GM18508 (cell line): ENCODE results near the gene REXO1.

Source experiments
- ATAC-seq: cut with Tn5 transposase; IDR thresholded peaks from one replicate; pipeline ENCODE4 v1.9.1; 2021; ENCODE audit warnings: moderate number of reproducible peaks; ENCODE audit not compliant: insufficient read depth, unreplicated experiment

The REXO1 gene

DNA sequence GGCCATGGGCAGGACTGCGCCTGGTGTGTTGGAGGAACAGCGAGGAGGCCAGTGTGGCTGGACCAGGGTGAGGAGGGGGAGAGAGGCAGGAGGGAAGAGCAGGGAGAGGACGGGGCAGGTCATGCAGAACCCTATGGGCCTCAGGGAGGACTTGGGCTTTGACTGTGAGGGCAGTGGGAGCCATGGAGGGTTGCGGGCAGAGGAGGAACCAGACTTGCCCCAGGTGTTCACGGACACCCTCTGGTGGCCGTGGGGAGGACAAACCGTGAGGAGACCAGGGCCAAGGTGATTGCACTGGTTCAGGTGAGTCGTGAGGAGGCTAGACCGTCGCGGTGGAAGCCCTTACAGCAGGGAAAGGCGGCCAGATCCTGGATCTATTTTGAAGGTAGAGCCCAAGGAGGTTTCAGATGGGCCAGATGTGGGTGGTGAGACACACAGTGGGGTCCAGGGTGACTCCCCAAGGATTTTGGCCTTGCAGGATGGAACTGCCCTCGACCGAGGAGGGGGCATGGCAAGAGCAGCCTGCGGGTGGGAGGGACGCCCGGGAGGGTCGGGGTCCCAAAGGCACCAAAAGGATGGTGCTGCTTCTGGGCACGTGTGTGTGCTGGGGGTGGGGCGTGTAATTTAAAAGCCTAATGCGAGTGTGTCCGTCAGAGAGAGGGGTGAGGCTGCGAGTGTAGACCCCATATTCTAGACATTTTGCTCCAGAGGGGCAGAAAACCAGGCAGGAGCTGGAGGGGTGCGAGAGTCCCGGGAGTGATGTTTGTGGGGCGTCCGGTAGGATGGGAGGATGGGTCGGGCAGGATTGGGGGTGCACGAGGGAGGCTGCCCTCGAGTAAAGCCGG is 2.7 kb upstream of the REXO1 start:
- ATAC-seq, result no peak

DNA sequence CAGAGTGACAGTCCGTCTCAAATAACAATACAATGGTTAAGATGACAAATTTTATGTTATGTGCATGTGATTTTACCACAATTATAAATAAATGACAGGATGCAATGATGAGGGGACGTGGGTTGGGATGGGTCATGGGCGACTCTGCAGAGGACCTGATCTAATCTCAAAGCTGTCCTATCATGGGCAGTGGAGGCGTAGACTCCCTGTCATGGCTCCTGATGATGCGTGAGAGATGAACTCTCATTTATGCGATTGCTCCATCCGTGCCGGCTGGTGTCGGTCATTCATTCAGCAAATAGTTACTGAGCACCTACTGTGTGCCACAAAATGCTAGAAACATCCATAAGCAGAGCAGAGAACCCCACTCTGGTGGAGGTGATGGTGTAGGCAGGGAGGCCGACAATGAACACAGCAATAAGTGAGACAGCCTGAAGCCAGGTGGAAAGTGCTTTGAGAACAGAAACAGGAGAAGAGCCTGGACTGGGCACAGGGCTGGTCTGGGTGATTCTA is 1.7 kb upstream of the REXO1 start:
- ATAC-seq, result no peak

DNA sequence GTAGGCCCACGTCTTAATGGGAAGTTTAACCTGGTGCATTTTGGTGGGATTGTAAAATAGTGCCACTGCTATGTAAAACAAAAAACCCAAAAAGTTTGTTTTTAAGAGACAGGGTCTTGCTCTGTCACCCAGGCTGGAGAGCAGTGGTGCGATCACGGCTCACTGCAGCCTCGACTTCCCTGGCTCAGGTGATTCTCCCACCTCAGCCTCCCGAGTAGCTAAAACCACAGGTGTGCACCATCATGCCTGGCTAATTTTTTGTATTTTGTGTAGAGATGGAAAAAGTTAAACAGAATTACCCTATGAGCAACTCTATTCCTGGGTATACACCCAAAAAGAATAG is 820 bp upstream of the REXO1 start:
- no peak for ATAC-seq

DNA sequence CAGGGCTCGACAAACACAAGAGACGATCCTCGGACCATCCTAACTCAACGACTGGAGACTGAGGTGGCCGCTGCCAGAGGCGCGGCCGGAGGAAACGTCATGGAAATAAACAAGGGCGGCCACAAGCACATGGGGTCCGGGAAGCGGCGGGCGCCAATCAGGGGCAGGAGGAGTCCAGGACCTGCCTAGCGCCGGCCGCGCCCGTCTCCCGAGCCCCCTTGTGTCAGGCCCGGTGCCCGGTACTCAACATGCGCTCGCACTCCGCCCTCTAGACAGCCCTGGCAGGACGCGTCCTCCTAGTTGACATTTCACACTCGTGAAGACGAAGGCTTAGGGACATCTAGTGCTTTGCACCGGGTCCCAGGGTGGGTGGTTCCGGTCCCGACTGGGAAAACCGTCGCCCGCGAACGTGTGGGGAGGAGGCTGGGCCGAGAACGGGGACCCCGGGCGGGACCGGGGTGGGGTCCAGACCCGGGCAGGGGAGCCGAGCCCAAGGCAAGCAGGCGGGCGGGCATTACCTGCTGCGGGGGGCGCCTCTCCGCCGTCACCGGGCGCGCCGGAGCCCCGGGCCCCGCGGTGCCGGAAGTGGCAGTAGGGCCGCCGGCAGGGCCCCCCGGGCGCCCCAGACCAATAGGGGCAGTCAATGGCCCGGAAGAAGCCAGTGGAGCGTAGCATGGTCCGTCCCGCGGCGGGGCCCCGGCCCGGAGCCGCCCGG is 442 bp downstream of the REXO1 start:
- ATAC-seq, result no peak

DNA sequence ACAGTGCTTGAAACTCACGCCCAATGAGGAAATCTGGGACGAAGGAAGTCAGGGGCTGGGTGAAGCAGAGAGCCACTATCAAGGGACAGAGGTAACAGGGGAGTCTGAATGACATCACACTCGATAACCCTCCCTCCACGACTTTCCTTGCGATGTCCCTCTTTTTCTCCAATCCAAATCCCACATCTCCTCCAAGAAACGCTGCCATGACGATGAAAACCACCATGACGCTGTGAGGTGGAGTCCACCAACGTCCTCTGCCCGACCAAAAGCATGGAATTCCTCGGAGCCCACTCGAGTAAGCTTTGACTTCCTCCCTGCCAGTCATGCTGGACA is 967 bp downstream of the REXO1 start:
- no peak for ATAC-seq

DNA sequence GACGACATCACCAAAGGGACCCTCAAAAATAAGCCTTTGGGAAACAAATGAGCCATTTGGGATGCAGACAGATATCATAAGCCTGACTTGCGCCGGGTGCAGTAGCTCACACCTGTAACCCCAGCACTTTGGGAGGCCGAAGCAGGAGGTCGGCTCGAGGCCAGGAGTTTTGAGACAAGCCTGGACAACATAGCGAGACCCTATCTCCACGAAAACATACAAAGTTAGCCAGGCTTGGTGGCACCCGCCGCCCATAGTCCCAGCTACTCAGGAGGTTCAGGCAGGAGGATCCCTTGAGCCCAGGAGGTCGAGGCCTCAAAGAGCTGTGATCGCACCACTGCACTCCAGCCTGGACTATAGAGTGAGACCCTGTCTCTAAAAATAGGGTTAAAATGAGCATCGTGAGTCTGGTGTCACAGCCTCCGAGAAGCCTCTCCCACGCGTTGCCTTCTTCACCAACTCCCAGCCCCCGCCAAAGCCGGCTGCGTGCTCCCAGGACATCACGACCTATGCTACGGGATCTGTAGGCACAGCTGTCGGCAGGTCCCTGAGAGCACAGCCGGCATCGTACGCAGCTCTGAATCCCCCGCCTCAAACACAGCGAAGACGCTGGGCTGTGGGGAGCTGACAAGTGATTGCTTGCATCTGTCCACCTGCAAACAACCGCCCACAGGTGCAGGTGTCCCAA is 1.6 kb downstream of the REXO1 start:
- ATAC-seq, result no peak

DNA sequence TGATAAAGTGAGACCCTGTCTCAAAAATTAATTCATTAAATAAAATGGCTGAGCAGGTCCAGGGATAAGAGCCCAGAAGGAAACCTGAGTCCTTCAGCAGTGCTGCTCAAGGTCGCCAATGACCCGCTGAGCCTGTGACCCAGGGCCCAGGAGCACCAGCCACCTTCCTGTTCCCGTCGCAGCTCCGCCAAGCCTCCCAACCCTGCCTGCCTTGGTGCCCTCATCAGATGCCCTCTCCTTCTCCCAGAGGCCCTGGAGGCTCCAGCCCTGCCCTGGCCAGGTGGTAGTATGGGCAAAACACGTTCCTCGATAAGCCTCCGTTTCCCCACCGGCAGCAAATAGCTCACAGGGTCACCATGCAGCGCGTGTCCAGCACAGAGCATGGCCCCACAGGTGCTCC is 2.6 kb downstream of the REXO1 start:
- no peak for ATAC-seq

DNA sequence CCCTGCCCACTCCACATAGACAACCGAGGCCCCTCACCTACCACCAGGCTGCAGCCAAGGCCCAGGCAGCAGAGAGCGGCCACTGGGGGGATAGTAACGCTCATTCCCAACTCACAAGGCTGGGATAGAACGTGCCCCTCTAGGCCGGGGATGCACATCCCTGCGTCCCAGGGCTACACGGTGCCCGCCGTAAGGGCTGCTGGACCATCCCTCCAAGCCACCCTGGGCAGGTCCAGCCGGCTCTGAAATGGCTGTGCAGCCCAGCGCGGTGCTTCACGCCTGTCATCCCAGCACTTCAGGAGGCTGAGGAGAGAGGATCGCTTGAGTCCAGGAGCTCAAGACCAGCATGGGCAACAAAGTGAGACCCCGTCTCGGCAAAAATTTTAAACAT is 3.2 kb downstream of the REXO1 start:
- ATAC-seq, result no peak

DNA sequence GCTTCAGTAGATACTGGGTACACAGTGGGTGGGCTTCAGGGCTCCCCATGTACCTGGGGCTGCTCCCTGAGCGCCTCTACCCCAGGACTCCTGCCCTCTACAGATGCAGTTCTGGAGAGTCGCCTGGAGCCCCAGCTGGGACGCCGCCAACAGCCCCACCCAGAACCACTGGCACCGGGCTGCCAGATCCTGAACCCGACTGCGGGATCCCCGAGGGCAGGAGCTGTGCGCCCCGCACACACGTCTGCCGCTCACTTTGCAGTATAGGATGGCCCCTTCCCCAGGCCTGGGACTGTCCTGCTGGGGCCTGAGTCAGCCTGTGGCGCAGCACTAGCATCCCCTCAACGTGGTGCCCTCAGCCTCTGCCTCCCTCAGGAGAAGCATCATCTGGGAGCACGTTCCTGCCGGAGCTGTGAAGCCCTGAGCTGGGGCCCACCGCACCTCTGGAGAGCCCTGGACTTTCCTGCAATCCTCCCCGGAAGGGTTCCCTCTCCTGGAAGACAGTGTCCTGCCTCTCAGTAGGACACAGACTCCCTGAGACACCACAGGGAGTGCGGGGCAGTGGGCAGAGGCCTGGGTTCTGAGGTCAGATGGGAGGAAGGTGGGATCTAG is 3.7 kb downstream of the REXO1 start:
- ATAC-seq, result no peak

DNA sequence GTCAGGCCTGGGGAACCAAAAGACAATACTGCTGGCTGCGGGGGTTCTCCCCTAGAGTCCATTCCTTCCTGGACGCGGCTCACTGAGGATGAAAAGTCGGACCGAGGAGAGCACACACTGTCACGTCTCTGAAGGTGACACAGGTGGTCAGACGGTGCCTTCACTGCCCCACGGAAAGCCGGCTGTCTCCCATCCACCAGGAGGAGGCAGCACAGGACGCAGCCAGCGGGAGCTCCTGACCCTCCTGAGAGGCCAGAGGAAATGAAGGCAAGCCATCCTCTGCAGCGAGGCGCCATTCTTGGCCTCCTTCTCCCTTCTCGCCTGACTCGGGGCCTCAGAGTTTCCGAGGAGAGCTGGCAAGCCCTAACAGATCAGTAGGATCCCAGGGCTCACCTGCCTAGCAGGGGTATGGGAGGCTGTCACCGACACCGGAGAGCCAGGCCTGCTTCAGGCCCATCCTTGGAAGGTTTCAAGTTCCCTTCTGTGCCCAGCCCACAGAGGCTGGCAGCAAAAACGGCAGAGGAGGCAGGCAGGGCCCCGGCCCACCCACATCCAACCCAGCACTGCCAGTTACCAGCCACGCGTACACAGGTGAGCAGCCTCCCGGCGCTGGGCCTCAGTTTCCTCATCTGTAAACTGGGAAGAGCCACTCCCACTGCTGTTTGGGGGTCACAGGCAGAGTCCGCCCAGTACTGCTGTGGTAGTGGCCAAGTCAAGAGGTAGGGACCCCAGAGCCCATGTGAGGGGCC is 4.5 kb downstream of the REXO1 start:
- ATAC-seq, result no peak

DNA sequence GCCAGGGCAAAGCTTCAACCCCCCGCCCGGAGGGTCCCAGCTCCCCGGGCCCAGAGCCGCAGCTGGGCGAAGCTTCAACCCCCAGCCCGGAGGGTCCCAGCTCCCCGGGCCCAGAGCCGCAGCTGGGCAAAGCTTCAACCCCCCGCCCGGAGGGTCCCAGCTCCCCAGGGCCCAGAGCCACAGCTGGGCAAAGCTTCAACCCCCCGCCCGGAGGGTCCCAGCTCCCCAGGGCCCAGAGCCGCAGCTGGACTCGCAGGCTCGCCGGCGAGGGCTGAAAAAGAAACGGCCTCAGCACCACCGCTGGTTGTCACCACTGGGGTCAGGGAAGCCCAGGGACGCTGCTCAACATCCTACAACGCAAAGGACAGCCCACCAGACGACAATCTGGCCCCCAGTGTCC is 5.2 kb downstream of the REXO1 start:
- ATAC-seq, result no peak

DNA sequence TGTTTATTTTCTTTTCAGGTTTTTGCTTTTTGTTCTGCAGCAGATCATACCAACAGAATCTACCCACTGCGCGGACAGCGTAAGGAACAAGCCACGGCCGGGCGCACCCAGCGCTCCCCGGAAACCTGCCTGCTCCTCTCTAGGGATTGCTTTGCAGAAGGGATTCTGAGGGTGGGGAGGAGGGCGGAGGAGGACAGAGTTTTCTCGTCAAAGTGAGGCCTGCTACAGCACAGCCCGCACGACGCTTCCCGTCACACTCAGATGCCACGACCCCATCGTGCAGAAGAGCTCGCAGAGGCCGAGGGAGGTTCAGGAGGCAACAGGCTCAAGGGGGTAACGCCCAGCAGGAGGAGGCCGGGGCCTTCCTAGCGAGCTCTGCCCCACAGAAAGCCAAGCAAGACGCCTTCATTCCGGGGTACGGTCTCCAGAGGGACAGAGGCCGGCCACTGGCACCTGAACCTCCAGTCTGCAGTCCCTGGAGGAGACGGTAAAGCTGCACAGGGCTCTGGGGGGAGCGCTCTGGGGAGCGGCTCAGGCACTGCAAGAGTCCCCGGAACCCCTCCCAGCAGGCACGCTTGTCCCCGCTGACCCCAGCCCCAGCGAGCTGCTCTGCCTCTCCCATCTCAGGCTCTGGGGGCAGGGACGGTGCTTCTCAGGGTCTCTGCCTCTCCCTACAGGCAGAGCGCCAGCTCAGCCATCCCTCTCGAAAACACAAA is 6.9 kb downstream of the REXO1 start:
- ATAC-seq, result no peak

DNA sequence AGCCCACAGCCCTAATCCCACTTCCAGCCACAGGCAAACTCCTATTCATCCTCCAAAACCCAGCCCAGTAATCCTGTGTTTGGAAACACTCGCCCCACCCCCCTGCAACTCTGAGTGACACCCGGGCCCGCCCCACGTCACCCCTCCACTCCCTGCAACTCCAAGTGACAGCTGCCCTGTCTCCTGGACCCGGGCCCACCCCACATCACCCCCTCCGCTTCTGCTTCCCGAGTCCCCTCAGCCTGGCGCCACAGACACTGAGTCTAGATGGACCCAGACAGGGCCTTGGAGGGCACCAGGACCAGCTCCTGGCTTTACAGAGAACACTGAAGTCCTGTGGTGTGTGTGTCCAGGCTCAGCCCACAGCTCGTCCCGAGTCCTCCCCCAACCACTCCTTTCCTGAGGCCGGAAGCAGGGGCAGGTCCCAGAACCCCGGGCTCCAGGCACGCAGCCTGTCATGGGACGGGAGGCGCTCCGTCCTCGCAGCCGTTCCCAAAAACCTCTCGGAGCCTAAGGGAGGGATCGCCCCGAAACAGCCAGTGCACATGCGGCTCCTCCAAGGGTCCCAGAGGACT is 7.7 kb downstream of the REXO1 start:
- ATAC-seq, result no peak

DNA sequence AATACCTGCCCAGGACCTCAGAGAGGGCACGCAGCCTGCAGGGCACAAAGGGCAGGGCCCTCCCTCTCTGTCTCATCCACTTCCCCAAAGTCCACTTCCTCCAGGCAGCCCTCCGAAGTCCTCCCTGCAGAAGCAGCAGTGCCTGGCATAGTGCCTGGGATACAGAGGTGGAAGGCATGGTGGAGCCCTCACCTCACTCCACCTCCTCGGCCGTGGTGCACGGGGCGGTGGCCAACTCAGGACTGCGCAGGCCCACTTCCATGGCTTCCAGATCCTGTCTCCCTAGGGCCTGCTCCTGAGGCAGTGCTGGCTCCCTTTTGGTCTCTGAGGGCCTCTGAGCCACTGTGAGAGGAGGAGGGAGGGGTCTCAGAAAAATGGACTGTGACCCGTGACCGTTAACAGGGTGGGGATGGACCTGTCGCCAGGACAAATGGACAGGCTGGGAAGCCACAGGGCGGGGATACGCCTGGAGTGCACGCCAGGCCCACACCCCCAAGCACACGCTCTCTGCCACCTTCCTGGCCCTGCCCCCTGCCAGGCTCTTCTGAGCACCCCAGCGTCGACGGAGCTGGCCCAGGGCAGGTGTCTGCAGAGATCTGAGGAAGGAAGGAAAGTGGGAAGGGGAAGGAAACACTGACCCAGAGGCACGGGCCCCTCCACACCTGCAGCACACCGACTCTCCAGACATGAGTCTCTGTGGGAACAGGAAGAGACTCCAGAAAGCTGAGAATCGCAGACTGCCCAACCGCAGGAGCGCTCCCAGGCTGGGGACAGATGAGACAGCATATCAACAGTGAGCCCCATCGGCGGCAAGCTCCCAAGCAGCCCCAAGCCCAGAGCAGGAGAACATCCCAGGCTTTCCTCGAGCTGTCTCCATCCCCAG is 8.4 kb downstream of the REXO1 start:
- no peak for ATAC-seq

DNA sequence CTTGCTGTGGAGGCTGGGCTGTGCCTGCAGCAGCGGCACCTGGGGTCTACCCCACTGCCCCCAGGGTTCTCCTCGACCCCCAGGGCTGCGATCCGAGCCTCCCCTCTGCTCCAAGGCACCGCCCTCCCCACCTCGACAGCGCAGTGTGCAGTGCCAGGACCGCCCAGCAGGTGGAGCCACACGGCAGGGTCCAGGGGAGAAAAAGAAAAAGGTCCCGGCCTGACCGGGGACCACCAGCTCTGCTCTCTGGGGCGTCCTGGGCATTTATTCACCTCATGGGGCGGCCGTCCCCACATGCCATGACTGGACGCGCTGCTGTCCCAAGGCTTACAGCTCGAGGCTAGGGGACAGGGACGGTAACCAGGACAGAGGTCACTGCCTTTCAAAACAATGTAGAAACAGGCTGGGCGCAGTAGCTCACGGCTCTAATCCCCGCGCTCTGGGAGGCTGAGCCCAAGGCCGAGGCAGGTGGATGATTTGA is 10.6 kb downstream of the REXO1 start:
- ATAC-seq, result no peak

DNA sequence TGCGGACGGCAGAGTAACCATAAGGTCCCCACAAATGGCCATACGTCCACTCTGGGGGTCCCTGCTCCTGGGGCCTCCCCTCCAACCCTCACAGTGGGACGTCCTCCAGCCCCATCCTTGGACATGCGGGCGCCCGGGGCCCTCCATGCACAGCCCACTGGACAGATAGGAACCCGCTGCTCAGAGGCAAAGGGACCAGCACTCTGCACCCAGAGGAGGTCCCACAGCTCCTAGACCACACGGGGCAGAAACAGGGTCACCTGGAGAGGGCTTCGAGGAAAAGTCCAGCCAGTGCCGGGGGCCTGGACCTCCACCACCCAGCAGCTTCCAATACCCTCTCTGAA is 11.1 kb downstream of the REXO1 start:
- ATAC-seq, result no peak

DNA sequence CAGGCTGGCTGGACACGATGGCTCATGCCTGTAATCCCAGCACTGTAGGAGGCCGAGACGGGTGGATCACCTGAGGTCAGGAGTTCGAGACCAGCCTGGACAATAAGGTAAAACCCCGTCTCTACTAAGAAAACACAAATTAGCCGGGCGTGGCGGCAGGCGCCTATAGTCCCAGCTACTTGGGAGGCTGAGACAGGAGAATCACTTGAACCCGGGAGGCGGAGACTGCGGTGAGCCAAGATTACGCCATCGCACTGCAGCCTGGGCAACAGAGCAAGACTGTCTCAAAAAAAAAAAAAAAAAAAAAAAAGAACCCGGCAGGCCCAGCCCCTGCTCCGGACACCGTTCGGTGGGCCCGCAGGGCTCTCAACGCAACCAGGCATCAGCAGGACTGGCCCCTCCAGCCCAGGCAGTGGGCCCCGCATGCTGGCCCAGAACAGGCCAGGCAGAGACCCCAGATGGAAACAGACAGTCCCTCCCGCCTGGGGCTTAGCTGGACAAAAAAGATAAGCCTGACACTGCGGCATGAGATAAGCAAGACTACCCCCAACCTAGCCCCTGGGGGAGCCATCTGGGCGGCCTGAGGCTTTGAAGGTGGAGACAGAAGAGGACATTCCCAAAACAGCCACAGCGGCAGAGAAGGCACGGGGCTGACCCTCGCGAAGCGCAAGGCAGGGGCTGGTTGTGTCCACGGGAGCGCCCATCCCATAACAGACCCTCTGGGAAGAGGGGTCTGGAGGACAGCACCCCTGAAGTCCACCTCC is 11.6 kb downstream of the REXO1 start:
- ATAC-seq, result no peak

DNA sequence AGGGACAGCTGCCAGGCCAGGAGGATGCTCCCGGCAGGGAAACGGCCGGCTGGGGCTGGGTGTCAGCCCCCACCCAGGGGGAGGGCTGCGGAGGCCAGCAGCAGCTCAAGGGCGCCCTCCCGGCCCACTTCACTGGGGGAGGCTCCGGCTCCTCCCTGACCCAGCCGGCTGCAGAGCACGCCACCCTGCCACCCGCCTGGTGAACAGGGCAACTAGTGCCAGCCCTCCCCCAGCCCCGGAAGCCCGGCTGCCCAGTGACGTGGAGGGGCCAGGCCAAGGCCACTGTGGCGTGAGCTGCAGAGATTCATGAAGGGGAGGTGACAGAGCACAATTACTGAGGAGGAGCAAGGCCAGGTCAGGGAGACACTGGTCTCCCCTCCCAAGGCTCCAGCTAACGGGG is 14.7 kb downstream of the REXO1 start:
- no peak for ATAC-seq
